ENCODE results near the gene PARD3B. TPM values are rescaled to one million over a fixed set of nuclear protein-coding genes. Genes with fewer than 3 reads are reported as not detected.

Gene PARD3B
- total and polyA plus RNA-seq, 7 donors = 0.42 to 6.0 (median 4.8) TPM

DNA sequence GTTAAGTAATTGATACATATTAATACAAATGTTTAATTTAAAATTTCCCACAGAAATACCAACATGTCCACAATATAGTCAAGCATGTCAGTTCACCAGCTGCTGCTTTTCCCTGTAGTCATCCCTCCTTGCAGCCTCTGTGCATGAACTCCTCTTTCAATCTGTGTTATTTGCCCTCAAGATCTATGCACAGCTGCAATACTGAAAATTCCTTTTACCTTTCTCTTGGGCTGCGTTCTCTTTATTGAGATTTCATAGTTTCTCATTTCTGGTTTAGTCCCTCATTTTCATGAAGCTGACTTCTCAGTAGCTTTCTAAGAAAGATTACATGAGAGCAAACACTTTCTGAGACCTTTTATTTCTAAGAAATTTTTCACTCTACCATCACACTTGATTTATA is 464.9 kb downstream of the PARD3B start:
- DNase-seq = no peak

DNA sequence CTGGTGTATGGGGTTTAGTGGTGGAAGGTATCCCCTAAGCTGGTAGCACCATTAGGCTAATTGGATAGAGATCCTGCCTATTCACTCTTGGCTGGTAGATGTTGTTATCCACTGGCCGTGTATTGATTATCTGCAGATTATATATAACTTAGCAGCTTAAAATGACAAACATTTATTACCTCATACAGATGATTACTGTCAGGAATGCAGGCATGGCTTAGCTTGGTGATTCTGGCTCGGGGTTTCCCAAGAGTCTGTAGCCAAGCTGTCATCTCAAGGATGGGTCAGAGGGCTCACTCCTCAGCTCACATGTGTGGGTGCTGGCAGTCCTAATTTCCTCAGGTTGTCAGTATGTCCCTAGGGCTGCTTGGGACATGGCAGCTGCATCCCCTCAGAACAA is 465.8 kb downstream of the PARD3B start:
- WGBS, 3 donors = 81 to 90% (median 89%) methylated on average over 2 of the region's 2 CpGs
- Histone ChIP-seq H3K27me3 (ENCODE audit: insufficient read depth in 3 of 3, low read length in 2 of 3) (no peaks in the 10 kb centered on the region), H3K27ac (no peak overlapping the region), H3K4me1 (no peaks in the 10 kb centered on the region), H3K9me3 (peaks cover 9% of the 10 kb centered on the region), H3K4me3 (no peak overlapping the region), H3K36me3 (ENCODE audit: insufficient read depth in 1 of 2, low read depth in 1 of 2) (no peaks in the 10 kb centered on the region)
- TF ChIP-seq, protein P1, sequence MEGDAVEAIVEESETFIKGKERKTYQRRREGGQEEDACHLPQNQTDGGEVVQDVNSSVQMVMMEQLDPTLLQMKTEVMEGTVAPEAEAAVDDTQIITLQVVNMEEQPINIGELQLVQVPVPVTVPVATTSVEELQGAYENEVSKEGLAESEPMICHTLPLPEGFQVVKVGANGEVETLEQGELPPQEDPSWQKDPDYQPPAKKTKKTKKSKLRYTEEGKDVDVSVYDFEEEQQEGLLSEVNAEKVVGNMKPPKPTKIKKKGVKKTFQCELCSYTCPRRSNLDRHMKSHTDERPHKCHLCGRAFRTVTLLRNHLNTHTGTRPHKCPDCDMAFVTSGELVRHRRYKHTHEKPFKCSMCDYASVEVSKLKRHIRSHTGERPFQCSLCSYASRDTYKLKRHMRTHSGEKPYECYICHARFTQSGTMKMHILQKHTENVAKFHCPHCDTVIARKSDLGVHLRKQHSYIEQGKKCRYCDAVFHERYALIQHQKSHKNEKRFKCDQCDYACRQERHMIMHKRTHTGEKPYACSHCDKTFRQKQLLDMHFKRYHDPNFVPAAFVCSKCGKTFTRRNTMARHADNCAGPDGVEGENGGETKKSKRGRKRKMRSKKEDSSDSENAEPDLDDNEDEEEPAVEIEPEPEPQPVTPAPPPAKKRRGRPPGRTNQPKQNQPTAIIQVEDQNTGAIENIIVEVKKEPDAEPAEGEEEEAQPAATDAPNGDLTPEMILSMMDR (IDR thresholded peaks at IDR 0.05) = no peak
- ATAC-seq (no peak), DNase-seq (no peak)
- intact Hi-C loops (cut with DNase I) = no loop called here

More for the DNA sequence above, 464.9 kb downstream of the PARD3B start:
- H3K4me3 ChIP-seq = no peak overlapping the region
- H3K9me3 ChIP-seq = peaks cover 11% of the 10 kb centered on the region
- no peak for ATAC-seq
- intact Hi-C loops (cut with DNase I) = no loop called here
- 0% methylated on average over 1 of the region's 1 CpG for WGBS, 3 donors
- H3K27ac ChIP-seq = no peak overlapping the region
- TF ChIP-seq, protein P1 (IDR thresholded peaks at IDR 0.05) = no peak
- H3K36me3 ChIP-seq (ENCODE audit: insufficient read depth in 1 of 2, low read depth in 1 of 2) = no peaks in the 10 kb centered on the region
- H3K4me1 ChIP-seq = no peaks in the 10 kb centered on the region
- H3K27me3 ChIP-seq (ENCODE audit: insufficient read depth in 3 of 3, low read length in 2 of 3) = no peaks in the 10 kb centered on the region

DNA sequence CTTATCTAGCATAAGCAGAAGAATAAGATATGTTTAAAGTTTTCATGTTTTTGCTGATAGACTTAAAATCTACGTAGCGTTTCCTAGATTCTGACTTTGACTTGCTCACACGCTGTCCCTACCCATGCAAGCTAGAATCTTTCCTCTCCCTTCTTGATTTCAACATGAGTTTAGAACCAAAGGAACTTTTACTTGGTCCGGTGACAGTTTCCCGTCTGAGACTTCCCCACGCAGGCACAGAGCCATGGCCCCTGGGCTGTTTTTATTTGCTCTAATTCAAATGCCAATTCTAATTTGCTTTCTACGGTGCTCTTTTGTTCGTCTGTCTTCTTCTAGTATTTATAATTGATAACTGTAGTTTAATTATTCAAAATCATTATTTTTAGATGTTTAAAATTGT is 467.7 kb downstream of the PARD3B start:
- ATAC-seq (no peak), DNase-seq (peak in 1 of 2 donors; percentile 46)
- 63 to 75% (median 65%) methylated on average over 8 of the region's 8 CpGs for WGBS, 3 donors
- no peak overlapping the region for H3K27ac ChIP-seq
- no peaks in the 10 kb centered on the region for H3K36me3 ChIP-seq (ENCODE audit: insufficient read depth in 1 of 2, low read depth in 1 of 2)
- H3K4me3 ChIP-seq = no peak overlapping the region
- TF ChIP-seq, protein P1 (IDR thresholded peaks at IDR 0.05) = no peak
- no peaks in the 10 kb centered on the region for H3K27me3 ChIP-seq (ENCODE audit: insufficient read depth in 3 of 3, low read length in 2 of 3)
- H3K9me3 ChIP-seq = no peaks in the 10 kb centered on the region
- intact Hi-C loops (cut with DNase I) = no loop called here
- no peaks in the 10 kb centered on the region for H3K4me1 ChIP-seq

DNA sequence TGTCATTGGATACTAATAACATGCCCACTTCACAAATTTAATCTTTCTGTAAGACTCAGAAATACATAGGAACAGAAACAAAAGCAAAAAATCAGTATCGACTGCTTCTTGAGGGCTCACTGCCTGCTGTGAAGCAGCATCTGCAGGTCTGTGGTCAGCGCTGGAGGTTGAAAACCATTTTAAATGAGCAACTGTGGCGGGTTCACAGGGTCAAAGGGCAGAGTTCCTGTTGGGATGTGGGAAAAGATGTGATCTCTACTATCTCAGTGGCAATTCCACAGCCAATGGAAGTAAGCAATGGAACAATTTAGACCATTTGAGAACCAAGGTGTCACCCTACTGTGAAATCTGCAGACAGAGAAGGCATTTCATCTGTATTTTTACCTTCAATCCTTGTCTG is 468.3 kb downstream of the PARD3B start:
- 97 to 100% (median 99%) methylated on average over 3 of the region's 3 CpGs for WGBS, 3 donors
- Histone ChIP-seq H3K4me3 (no peak overlapping the region), H3K27me3 (ENCODE audit: insufficient read depth in 3 of 3, low read length in 2 of 3) (no peaks in the 10 kb centered on the region), H3K27ac (no peak overlapping the region), H3K9me3 (no peaks in the 10 kb centered on the region), H3K4me1 (no peaks in the 10 kb centered on the region), H3K36me3 (ENCODE audit: insufficient read depth in 1 of 2, low read depth in 1 of 2) (no peaks in the 10 kb centered on the region)
- DNase-seq (no peak), ATAC-seq (no peak)
- intact Hi-C loops (cut with DNase I) = no loop called here
- TF ChIP-seq, protein P1 (IDR thresholded peaks at IDR 0.05) = no peak

DNA sequence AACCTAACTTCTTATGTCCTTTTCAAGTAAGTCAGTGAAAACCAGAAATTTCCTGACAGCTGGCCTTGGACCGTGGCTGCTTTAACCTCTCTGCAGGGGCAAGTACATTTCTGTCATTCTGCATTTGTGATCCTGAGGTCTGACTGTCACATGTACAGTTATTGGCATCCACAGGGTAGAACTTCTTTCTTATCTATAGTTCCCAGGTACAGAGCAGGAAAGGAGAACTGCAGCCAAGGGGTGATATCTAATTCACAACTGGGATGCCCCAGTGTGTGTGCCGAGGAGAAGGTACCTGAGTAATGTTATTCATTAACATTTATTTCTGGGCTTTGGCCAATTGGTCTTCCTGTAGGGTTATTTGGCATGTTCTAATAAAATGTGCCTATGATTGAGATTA is 468.9 kb downstream of the PARD3B start:
- no peak for ATAC-seq
- WGBS, 3 donors = 79 to 86% (median 84%) methylated on average over 2 of the region's 2 CpGs
- intact Hi-C loops (cut with DNase I) = no loop called here

More for the DNA sequence above, 468.9 kb downstream of the PARD3B start:
- H3K36me3 ChIP-seq (ENCODE audit: insufficient read depth in 1 of 2, low read depth in 1 of 2) = no peaks in the 10 kb centered on the region
- H3K9me3 ChIP-seq = no peaks in the 10 kb centered on the region
- TF ChIP-seq, protein P1 (IDR thresholded peaks at IDR 0.05) = no peak
- H3K27ac ChIP-seq = no peak overlapping the region
- no peak overlapping the region for H3K4me3 ChIP-seq
- H3K27me3 ChIP-seq (ENCODE audit: insufficient read depth in 3 of 3, low read length in 2 of 3) = no peaks in the 10 kb centered on the region
- H3K4me1 ChIP-seq = no peaks in the 10 kb centered on the region
- no peak for DNase-seq
